Neural cell (in vitro differentiated cells): ENCODE data around the gene LIPC. TPM values are rescaled to one million over a fixed set of nuclear protein-coding genes. Genes with fewer than 3 reads are reported as not detected.

Experiments used
- H2AFZ ChIP-seq: fragments of 200-600, 300-800 bp; sonication (generic), shearing (Covaris generic); 2 replicates; pipeline ENCODE4 v1.6.0; 2014; ENCODE audit warnings: low read depth, mild to moderate bottlenecking, antibody characterized with exemption, low read length, moderate library complexity
- H3F3A ChIP-seq: fragments of 200-600 bp; shearing (Covaris generic); 2 replicates; pipeline ENCODE4 v1.6.1; 2016; ENCODE audit warnings: mild to moderate bottlenecking, moderate library complexity, mixed read lengths, antibody characterized with exemption, low read length; ENCODE audit not compliant: insufficient read depth, poor library complexity, severe bottlenecking
- H3K27ac ChIP-seq: fragments of 200-600, 300-800 bp; sonication (generic), shearing (Covaris generic); 2 replicates; pipeline ENCODE4 v1.5.1; 2014; ENCODE audit warnings: mild to moderate bottlenecking, low read length, moderate library complexity
- H3K27me3 ChIP-seq: fragments of 300-800, 200-600 bp; sonication (generic), shearing (Covaris generic); 2 replicates; pipeline ENCODE4 v1.6.0; 2014; ENCODE audit warnings: mild to moderate bottlenecking, low read depth, low read length, moderate library complexity; ENCODE audit not compliant: insufficient read depth
- H3K36me3 ChIP-seq: fragments of 300-800, 200-600 bp; sonication (generic), shearing (Covaris generic); 2 replicates; pipeline ENCODE4 v1.5.1; 2014; ENCODE audit warnings: mild to moderate bottlenecking, antibody characterized with exemption, low read length, moderate library complexity; ENCODE audit not compliant: insufficient read depth
- H3K4me2 ChIP-seq: fragments of 300-800, 200-600 bp; sonication (generic), shearing (Covaris generic); 2 replicates; pipeline ENCODE4 v1.6.0; 2014; ENCODE audit warnings: mild to moderate bottlenecking, low read length
- H3K4me3 ChIP-seq: fragments of 300-800, 200-600 bp; sonication (generic), shearing (Covaris generic); 2 replicates; pipeline ENCODE4 v1.5.1; 2014; ENCODE audit warnings: mild to moderate bottlenecking, low read length, moderate library complexity
- H3K79me2 ChIP-seq: fragments of 200-600 bp; shearing (Covaris generic); replicated peaks from 2 replicates; pipeline ENCODE4 v1.6.0; 2014; ENCODE audit warnings: mild to moderate bottlenecking, low read length, moderate library complexity; ENCODE audit not compliant: insufficient read depth
- H3K9ac ChIP-seq: fragments of 300-800, 200-600 bp; sonication (generic), shearing (Covaris generic); 2 replicates; pipeline ENCODE4 v1.6.1; 2016; ENCODE audit warnings: mild to moderate bottlenecking, low read length, mixed read lengths
- H3K9me2 ChIP-seq: fragments of 200-600 bp; shearing (Covaris generic); 2 replicates; pipeline ENCODE4 v1.6.1; 2016; ENCODE audit warnings: mild to moderate bottlenecking, low read length, mixed read lengths; ENCODE audit not compliant: insufficient read depth
- H3K9me3 ChIP-seq: fragments of 200-600, 300-800 bp; sonication (generic), shearing (Covaris generic); 2 replicates; pipeline ENCODE4 v1.6.1; 2016; ENCODE audit warnings: mild to moderate bottlenecking, mixed run types, low read length, moderate library complexity, mixed read lengths
- H4K20me1 ChIP-seq: fragments of 200-600 bp; shearing (Covaris generic); 2 replicates; pipeline ENCODE4 v1.6.1; 2016; ENCODE audit warnings: mild to moderate bottlenecking, mixed run types; ENCODE audit not compliant: insufficient read depth
- EP300 ChIP-seq: fragments of 450-650 bp; conservative IDR thresholded peaks from 2 replicates; pipeline ENCODE4 v1.6.1; 2014; ENCODE audit warnings: antibody characterized with exemption, mild to moderate bottlenecking, moderate library complexity; ENCODE audit not compliant: poor library complexity, severe bottlenecking
- MXI1 ChIP-seq: fragments of 450-650 bp; conservative IDR thresholded peaks from 2 replicates; pipeline ENCODE4 v1.6.1; 2014; ENCODE audit warnings: antibody characterized with exemption, mild to moderate bottlenecking; ENCODE audit not compliant: poor library complexity, severe bottlenecking
- POLR2AphosphoS5 ChIP-seq: IDR thresholded peaks from 2 replicates; pipeline ENCODE4 v1.6.1; 2012
- REST ChIP-seq: IDR thresholded peaks from 2 replicates; pipeline ENCODE4 v1.6.1; 2012; ENCODE audit warnings: borderline replicate concordance
- SMC3 ChIP-seq: fragments of 450-650 bp; conservative IDR thresholded peaks from 2 replicates; pipeline ENCODE4 v1.6.1; 2014; ENCODE audit warnings: antibody characterized with exemption, mild to moderate bottlenecking, moderate library complexity; ENCODE audit not compliant: poor library complexity
- TAF1 ChIP-seq: IDR thresholded peaks from 2 replicates; pipeline ENCODE4 v1.6.1; 2012; ENCODE audit warnings: low read depth
- polyA plus RNA-seq: library from polyadenylated mRNA; depleted of rRNA; stranded (reverse); fragments of >200 nt; gene quantifications from 2 replicates; pipeline ENCODE4 v1.2.3, GENCODE V29; 2014
- TF ChIP-seq, protein P1 (sequence below): fragments of 450-650 bp; IDR thresholded peaks from 2 replicates; pipeline ENCODE4 v1.5.1; 2014; ENCODE audit warnings: antibody characterized with exemption, mild to moderate bottlenecking, moderate library complexity; ENCODE audit not compliant: poor library complexity, severe bottlenecking

Gene LIPC
- polyA plus RNA-seq, 1 donor from 2014 or later: not detected

- H3K4me3 ChIP-seq: no peak overlapping the region
- TF ChIP-seq MXI1 (no peak), TAF1 (no peak)
- TF ChIP-seq, protein P1, sequence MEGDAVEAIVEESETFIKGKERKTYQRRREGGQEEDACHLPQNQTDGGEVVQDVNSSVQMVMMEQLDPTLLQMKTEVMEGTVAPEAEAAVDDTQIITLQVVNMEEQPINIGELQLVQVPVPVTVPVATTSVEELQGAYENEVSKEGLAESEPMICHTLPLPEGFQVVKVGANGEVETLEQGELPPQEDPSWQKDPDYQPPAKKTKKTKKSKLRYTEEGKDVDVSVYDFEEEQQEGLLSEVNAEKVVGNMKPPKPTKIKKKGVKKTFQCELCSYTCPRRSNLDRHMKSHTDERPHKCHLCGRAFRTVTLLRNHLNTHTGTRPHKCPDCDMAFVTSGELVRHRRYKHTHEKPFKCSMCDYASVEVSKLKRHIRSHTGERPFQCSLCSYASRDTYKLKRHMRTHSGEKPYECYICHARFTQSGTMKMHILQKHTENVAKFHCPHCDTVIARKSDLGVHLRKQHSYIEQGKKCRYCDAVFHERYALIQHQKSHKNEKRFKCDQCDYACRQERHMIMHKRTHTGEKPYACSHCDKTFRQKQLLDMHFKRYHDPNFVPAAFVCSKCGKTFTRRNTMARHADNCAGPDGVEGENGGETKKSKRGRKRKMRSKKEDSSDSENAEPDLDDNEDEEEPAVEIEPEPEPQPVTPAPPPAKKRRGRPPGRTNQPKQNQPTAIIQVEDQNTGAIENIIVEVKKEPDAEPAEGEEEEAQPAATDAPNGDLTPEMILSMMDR: no peak
- H3K9ac ChIP-seq: no peak overlapping the region
- no peaks in the 10 kb centered on the region for H3F3A ChIP-seq
- no peaks in the 10 kb centered on the region for H4K20me1 ChIP-seq
- H3K27me3 ChIP-seq: no peaks in the 10 kb centered on the region
- H3K4me2 ChIP-seq: no peak overlapping the region
- no peaks in the 10 kb centered on the region for H3K9me2 ChIP-seq
- H3K9me3 ChIP-seq: no peaks in the 10 kb centered on the region
- H2AFZ ChIP-seq: no peak overlapping the region
- no peak overlapping the region for H3K27ac ChIP-seq
- H3K79me2 ChIP-seq: no peaks in the 10 kb centered on the region
- no peaks in the 10 kb centered on the region for H3K36me3 ChIP-seq
Measured at GRCh38 chr15:58383876-58384275, 47.9 kb upstream of the LIPC start.

DNA sequence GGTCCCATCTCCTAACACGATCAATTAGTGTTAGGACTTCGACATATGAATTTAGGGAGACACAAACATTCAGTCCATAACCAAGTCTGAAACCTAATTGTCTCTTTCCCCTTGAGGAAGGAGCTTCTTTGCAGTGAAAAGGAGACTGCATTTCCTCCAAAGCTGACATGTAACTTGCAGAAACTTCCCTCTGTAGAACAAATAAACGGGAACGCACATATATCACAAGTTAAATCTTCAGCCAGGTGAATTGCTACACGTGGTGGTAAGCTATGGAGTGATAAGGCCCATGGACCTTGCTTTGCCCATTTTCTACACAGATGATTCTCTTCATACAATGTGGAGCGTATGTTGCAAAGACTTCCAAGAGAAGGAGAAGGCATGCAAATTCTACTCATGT is 47.1 kb upstream of the LIPC start:
- Histone ChIP-seq H3K9ac (no peak overlapping the region), H3K79me2 (no peaks in the 10 kb centered on the region), H3K4me3 (no peak overlapping the region), H3K27me3 (no peaks in the 10 kb centered on the region), H3K27ac (no peak overlapping the region), H3K36me3 (no peaks in the 10 kb centered on the region), H4K20me1 (no peaks in the 10 kb centered on the region), H3F3A (no peaks in the 10 kb centered on the region), H3K9me3 (no peaks in the 10 kb centered on the region), H2AFZ (no peak overlapping the region), H3K4me2 (no peak overlapping the region), H3K9me2 (no peaks in the 10 kb centered on the region)
- TF ChIP-seq MXI1 (no peak), TAF1 (no peak), SMC3 (no peak)

DNA sequence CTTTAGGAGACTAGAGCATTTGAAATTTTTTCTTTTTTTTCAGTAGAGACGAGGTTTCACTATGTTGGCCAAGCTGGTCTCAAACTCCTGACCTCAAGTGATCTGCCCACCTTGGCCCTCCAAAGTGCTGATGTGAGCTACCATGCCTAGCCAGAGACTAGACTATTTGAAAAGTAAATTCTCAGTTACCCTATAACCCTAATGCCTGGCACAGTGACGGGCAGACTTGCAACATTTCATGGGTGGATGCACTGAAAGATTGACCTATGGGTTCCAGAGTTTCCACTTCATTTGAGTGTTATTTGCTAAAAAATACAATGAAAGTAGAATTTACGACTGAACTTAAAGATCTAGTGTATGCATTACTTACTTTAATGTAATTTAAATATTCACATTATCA is 45.7 kb upstream of the LIPC start:
- no peak overlapping the region for H2AFZ ChIP-seq
- no peaks in the 10 kb centered on the region for H4K20me1 ChIP-seq
- no peak overlapping the region for H3K9ac ChIP-seq
- H3K27ac ChIP-seq: no peak overlapping the region
- no peaks in the 10 kb centered on the region for H3K27me3 ChIP-seq
- no peaks in the 10 kb centered on the region for H3K9me3 ChIP-seq
- H3K4me3 ChIP-seq: no peak overlapping the region
- H3K36me3 ChIP-seq: no peaks in the 10 kb centered on the region
- H3F3A ChIP-seq: no peaks in the 10 kb centered on the region
- H3K9me2 ChIP-seq: no peaks in the 10 kb centered on the region
- no peak overlapping the region for H3K4me2 ChIP-seq
- TF ChIP-seq POLR2AphosphoS5 (no peak), SMC3 (no peak), MXI1 (no peak), EP300 (no peak), REST (no peak)
- H3K79me2 ChIP-seq: no peaks in the 10 kb centered on the region
